Skeletal muscle tissue (tissue), 4 donors: ENCODE data around the gene DPH2. TPM values are rescaled to one million over a fixed set of nuclear protein-coding genes. Genes with fewer than 3 reads are reported as not detected.

ENCODE experiments used
- H3K27ac ChIP-seq: one replicate; pipeline ENCODE4 v1.7.0; 2013; ENCODE audit warnings: mild to moderate bottlenecking, low read depth, low read length, inconsistent platforms
- H3K27me3 ChIP-seq, 3 donors: one replicate each; pipeline ENCODE4 v1.7.0; 2013; ENCODE audit warnings: low read length in 3 of 3; ENCODE audit not compliant: control insufficient read depth in 3 of 3, insufficient read depth in 3 of 3
- H3K36me3 ChIP-seq, 3 donors: one replicate each; pipeline ENCODE4 v1.7.0; 2013; ENCODE audit warnings: low read length in 3 of 3; ENCODE audit not compliant: control insufficient read depth in 3 of 3, insufficient read depth in 3 of 3
- H3K4me1 ChIP-seq, 3 donors: one replicate each; pipeline ENCODE4 v1.7.0; 2013; ENCODE audit warnings: low read length in 3 of 3, mild to moderate bottlenecking in 3 of 3; ENCODE audit not compliant: control insufficient read depth in 3 of 3, insufficient read depth in 3 of 3
- H3K4me3 ChIP-seq, 3 donors: one replicate each; pipeline ENCODE4 v1.7.0; 2013; ENCODE audit warnings: low read length in 3 of 3
- H3K9ac ChIP-seq, 3 donors: one replicate each; pipeline ENCODE4 v1.7.0; 2013; ENCODE audit warnings: low read length in 3 of 3, mild to moderate bottlenecking in 3 of 3, moderate library complexity in 2 of 3, low read depth in 1 of 3
- H3K9me3 ChIP-seq, 3 donors: one replicate each; pipeline ENCODE4 v1.7.0; 2013; ENCODE audit warnings: low read length in 3 of 3; ENCODE audit not compliant: control insufficient read depth in 3 of 3
- total RNA-seq: library from RNA; depleted of rRNA; stranded (reverse); fragments of >200 nt; gene quantifications from one replicate; pipeline ENCODE4 v1.2.3, GENCODE V29; 2014
- donor health status: Osteomylitis.

The DPH2 gene
- total RNA-seq, 1 donor from 2014 or later: 9.9 TPM

DNA sequence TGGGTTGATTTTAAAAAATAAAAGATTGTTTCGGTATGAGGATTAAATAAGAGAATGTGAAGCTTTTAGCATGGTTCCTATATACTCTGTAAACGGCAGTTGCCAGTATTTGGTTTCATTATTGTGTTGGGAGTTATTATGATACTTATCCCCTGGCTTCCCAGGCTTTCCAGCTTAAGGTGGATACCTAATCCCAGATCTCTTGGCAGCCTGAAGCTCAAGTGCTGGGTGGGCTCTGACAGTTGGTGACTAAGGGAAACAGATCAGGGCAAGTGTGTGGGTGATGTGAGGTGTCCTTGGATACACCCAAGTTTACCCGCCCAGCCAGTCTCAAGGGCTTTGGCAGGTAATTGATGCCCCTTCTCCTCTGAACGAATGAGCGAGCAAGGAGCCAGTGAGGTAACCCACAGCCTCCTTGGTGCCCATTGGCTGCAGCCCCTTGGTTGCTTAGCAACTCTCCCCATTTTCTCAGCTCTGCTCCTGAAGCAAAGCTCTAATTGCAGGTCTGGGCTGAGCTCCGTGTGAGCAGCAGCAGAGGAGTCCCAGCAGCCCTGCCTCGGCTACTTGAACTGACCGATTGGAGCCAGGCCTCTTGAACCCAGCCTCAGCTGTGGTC lies 17.0 kb upstream of the DPH2 start:
- Histone ChIP-seq H3K9me3 (no peaks in the 10 kb centered on the region), H3K27ac (no peak overlapping the region), H3K4me3 (peak overlapping the region in 2 of 3 donors; percentile 7 to 11), H3K9ac (peak overlapping the region in 1 of 3 donors; percentile 69), H3K27me3 (no peaks in the 10 kb centered on the region), H3K4me1 (peaks cover 62 to 80% (median 76%) of the 10 kb centered on the region in 3 donors), H3K36me3 (peaks cover 34 to 43% (median 39%) of the 10 kb centered on the region in 3 donors)

DNA sequence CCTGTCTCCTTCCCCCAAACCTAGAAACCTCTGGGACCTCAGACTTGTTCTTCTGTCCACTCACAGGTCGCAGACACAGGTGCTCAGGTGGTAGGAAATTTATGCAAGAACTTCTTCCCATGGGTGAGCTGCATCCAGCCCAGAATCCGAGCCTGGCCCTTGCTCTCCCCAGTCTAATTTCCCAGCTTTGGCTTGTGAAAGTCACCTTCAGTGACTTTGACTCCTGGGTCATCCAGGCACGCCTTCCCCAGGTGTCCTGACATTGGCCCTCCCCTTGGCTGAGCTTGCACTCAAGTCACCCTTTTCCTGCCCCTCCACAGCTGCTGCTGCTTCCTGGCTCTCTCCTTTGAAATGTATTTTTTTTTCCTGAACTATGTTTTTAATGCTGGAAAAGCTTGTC lies 16.4 kb upstream of the DPH2 start:
- Histone ChIP-seq H3K36me3 (peaks cover 40 to 48% (median 44%) of the 10 kb centered on the region in 3 donors), H3K4me1 (peaks cover 60 to 78% (median 73%) of the 10 kb centered on the region in 3 donors), H3K4me3 (no peak overlapping the region), H3K27ac (no peak overlapping the region), H3K9me3 (no peaks in the 10 kb centered on the region), H3K27me3 (no peaks in the 10 kb centered on the region), H3K9ac (peak overlapping the region in 2 of 3 donors; percentile 2 to 69)

DNA sequence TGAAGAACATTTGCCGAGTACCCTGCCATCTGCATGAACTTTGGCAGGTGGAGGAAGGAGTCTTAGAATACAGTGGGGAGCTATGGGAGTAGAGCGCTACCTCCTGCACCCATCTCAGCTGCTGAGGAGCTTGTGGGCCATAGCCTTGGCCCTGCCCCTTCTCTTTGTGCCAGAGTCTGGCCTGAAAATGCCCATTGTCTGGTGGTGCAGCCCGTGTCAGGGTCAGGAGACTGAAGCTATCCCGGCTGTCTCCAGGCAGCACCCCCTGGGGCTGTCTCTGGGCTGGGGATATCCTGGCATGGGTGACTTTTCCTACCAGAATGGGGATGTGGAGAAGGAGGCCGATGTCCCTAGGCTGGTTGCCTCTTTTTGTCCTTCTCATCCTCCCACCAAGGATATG lies 15.8 kb upstream of the DPH2 start:
- no peak overlapping the region for H3K27ac ChIP-seq

DNA sequence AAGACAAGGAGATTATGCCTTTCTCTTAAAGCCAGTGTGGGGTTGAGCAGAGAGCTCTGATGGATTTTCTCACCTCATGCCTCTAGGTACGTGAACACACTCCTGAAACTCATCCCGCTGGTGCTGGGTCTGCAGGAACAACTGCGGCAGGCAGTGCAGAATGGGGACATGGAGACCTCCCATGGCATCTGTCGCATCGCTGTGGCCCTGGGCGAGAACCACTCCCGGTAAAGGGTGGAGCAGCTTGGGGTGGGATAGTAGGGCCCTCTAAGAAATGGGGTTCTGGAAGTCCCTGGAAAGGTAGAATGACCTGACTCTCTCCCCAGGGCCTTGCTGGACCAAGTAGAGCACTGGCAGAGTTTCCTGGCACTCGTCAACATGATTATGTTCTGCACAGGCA lies 13.6 kb upstream of the DPH2 start:
- Histone ChIP-seq H3K27ac (no peak overlapping the region), H3K4me1 (peaks cover 31 to 49% (median 44%) of the 10 kb centered on the region in 3 donors), H3K36me3 (peaks cover 52 to 59% (median 55%) of the 10 kb centered on the region in 3 donors), H3K4me3 (no peak overlapping the region), H3K27me3 (no peaks in the 10 kb centered on the region), H3K9me3 (no peaks in the 10 kb centered on the region), H3K9ac (no peak overlapping the region)

More for the DNA sequence above, 15.8 kb upstream of the DPH2 start:
- Histone ChIP-seq H3K27me3 (no peaks in the 10 kb centered on the region), H3K4me1 (peaks cover 53 to 71% (median 66%) of the 10 kb centered on the region in 3 donors), H3K4me3 (no peak overlapping the region), H3K9ac (peak overlapping the region in 1 of 3 donors; percentile 69), H3K9me3 (no peaks in the 10 kb centered on the region), H3K36me3 (peaks cover 46 to 55% (median 51%) of the 10 kb centered on the region in 3 donors)

DNA sequence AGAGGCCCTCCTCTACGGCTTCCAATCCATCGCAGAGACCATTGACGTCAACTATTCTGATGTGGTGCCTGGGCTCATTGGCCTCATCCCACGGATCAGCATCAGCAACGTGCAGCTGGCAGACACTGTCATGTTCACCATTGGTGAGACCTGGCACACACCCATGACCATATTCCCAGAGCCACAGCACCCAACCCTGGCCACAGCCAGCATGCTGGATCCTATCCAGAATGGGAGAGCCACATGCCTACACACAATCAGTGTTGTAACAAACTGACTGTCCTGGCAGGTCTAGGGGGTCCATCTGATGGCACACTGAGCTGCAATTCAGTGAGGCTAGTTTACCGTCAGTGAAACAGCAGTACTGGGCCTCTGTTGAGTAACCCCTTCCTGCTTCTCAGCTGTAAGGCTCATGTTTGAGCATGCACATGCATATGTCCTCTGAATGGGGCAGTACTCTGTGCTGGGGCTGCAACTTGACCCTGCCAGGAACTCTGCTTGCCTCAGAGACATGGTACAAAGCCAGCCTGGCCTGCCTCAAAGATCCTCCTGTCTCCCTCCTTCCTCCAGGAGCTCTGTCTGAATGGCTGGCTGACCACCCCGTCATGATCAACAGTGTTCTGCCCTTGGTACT lies 12.3 kb upstream of the DPH2 start:
- Histone ChIP-seq H3K9me3 (no peaks in the 10 kb centered on the region), H3K4me3 (no peak overlapping the region), H3K4me1 (peaks cover 23 to 45% (median 37%) of the 10 kb centered on the region in 3 donors), H3K27me3 (no peaks in the 10 kb centered on the region), H3K9ac (peak overlapping the region in 1 of 3 donors; percentile 45), H3K36me3 (peaks cover 63 to 70% (median 68%) of the 10 kb centered on the region in 3 donors), H3K27ac (no peak overlapping the region)

DNA sequence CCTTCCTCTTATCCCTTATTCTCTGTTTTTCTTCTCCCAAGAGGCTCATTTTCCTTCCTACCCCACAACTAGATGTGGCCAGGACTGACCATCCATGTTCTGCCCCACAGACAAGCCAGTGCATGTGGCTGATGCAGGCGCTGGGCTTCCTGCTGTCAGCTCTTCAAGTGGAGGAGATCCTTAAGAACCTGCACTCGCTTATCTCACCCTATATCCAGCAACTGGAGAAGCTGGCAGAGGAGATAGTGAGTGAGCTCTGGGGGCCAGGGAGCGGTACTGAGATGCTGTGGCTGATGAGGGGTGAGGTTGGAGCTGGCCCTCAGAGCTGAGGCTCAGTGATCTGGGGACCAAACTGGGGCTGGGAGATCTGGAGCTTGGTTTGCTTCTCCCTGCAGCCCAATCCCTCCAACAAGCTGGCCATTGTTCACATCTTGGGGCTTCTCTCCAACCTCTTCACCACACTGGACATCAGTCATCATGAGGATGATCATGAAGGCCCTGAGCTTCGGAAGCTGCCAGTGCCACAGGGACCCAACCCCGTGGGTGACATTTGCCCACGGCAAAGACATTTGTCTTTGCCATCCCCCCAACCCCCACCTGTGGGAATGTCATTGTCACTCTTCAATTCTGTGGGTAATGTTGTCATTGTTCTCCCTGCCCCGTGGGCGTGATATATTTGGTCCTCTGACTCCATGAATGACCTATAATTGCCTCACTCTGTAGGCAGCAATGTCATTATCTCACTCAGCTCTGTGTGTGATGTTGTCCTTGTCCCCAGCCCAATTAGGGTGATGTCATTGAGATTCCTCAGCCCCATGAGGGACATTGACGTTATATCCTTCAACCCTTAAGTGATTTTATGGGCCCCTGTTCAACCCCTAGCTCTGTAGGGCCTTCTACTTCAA lies 11.2 kb upstream of the DPH2 start:
- no peaks in the 10 kb centered on the region for H3K9me3 ChIP-seq
- H3K4me1 ChIP-seq: peaks cover 16 to 35% (median 27%) of the 10 kb centered on the region in 3 donors
- H3K4me3 ChIP-seq: no peak overlapping the region
- H3K36me3 ChIP-seq: peaks cover 74 to 81% (median 76%) of the 10 kb centered on the region in 3 donors
- H3K9ac ChIP-seq: no peak overlapping the region
- no peaks in the 10 kb centered on the region for H3K27me3 ChIP-seq
- no peak overlapping the region for H3K27ac ChIP-seq

DNA sequence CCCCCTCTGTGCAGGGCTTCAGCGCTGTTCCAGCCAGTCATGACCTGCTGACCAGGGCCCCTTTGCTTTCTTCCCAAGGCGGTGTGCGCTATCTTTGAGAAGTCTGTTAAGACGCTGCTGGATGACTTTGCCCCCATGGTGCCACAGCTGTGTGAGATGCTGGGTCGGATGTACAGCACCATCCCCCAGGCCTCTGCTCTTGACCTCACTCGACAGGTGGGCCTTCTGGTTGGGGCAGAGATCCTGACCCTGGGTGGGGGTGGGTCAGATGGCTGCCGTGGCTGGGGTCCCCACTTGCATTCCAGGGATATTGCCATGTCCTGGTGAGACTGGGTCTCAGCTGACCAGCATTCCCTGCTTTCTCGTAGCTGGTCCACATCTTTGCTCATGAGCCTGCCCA lies 9.0 kb upstream of the DPH2 start:
- Histone ChIP-seq H3K36me3 (peaks cover 89 to 96% (median 93%) of the 10 kb centered on the region in 3 donors), H3K4me3 (no peak overlapping the region), H3K9me3 (no peaks in the 10 kb centered on the region), H3K27me3 (no peaks in the 10 kb centered on the region), H3K9ac (no peak overlapping the region), H3K27ac (no peak overlapping the region), H3K4me1 (peaks cover 6 to 21% (median 13%) of the 10 kb centered on the region in 3 donors)

DNA sequence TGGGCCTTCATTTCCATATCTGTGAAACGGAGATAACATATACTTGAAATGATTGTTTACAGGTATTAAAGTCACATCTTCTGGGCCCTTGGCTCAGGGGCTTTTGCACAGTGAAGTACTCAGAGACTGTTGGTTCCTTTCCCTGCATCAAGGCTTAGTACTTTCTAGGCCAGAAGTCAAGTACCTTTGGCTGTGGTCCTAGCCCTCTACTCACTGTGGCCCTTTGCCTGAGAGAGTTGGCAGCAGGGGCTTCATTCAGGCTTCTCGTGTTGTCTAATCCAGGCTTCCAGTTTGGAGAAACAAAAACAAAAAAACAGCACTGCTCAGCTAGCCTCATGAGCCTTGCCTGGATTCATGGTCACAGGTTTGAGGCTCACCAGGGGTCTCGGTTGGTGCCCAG lies 8.1 kb upstream of the DPH2 start:
- H3K4me3 ChIP-seq: no peak overlapping the region
- no peaks in the 10 kb centered on the region for H3K9me3 ChIP-seq
- peaks cover 3 to 14% (median 8%) of the 10 kb centered on the region in 3 donors for H3K4me1 ChIP-seq
- no peak overlapping the region for H3K27ac ChIP-seq
- H3K36me3 ChIP-seq: peaks cover 91 to 97% (median 95%) of the 10 kb centered on the region in 3 donors
- peak overlapping the region in 1 of 3 donors; percentile 18 for H3K9ac ChIP-seq
- H3K27me3 ChIP-seq: no peaks in the 10 kb centered on the region

DNA sequence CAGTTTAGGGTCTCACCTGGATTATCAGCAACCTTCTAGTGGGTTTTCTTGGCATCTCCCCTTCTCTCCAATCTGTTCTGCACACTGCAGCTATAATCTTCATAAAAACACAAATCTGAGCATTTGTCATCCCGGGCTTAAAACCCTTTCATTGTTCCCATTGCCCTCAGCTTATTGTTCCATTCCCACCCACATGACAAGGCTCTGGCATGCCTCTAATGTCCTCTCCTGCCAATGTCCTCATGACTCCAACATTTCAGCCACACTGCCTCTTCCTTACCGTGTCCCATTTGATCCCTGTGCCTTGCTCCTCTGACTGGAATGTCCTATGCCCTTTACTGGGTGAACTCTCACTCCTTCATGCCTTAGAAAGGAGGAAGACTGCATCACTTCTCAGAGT lies 7.5 kb upstream of the DPH2 start:
- Histone ChIP-seq H3K27me3 (no peaks in the 10 kb centered on the region), H3K9me3 (no peaks in the 10 kb centered on the region), H3K4me3 (no peak overlapping the region), H3K27ac (no peak overlapping the region), H3K9ac (peak overlapping the region in 1 of 3 donors; percentile 18), H3K36me3 (peaks cover 90 to 96% (median 95%) of the 10 kb centered on the region in 3 donors), H3K4me1 (peaks cover 3 to 12% (median 7%) of the 10 kb centered on the region in 3 donors)
